ENCODE measurements around the gene YARS2. TPM values are rescaled to one million over a fixed set of nuclear protein-coding genes. Genes with fewer than 3 reads are reported as not detected.

Gene YARS2
- total RNA-seq, 1 experiment from 2014 or later: 28.0 TPM

DNA sequence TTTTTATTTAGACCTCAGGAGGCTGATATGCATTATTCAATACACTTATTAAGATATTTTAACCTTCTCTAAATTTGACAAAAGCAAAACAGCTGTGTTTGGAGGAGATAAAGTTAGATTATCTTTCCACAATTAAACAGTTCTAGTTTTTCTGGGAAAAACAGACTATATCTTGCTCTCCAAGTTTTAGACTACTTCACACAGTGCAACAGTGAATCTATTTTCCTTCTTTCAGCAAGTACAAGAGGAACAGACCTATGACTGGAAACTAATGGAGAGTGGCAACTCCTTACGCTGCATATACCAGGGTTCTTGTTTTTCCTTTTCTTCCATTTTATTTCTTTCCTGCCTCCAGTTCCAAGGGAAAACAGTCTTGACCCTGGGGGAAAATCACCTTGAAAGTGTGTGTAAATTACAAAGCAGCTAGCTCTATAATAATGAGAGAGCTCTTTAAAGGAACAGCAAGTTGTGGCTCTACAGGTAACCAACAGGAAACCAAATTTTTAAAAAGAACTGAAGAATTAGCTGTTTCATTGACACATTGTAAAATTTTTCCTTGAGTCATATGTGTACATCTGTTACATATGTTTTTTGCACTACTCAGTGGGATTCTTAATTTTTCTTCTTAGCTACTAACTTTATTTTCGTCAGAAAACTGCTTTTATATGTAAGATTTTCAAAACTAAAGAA, 49.2 kb downstream of the YARS2 start:
- intact Hi-C loops (cut with micrococcal nuclease; ENCODE audit: unreplicated experiment): no loop called here
- Histone ChIP-seq H3K9me3 (ENCODE audit: control insufficient read depth, insufficient read depth, low read depth, low read length) (no peaks in the 10 kb centered on the region), H3K4me3 (ENCODE audit: low read depth in 2 of 2, low read length in 2 of 2) (no peak overlapping the region), H3K4me1 (ENCODE audit: control insufficient read depth, insufficient read depth, low read length) (no peaks in the 10 kb centered on the region), H3K27ac (ENCODE audit: low read length) (no peak overlapping the region), H3K36me3 (ENCODE audit: control insufficient read depth, insufficient read depth, low read length) (peaks cover 14% of the 10 kb centered on the region; the same call in 1 of the 2 replicates), H3K27me3 (ENCODE audit: control insufficient read depth, insufficient read depth, low read length) (no peaks in the 10 kb centered on the region)
- no peak for TF ChIP-seq POLR2AphosphoS5 (IDR thresholded peaks at IDR 0.05; ENCODE audit: low read depth, low read length)
- TF ChIP-seq, protein P1, sequence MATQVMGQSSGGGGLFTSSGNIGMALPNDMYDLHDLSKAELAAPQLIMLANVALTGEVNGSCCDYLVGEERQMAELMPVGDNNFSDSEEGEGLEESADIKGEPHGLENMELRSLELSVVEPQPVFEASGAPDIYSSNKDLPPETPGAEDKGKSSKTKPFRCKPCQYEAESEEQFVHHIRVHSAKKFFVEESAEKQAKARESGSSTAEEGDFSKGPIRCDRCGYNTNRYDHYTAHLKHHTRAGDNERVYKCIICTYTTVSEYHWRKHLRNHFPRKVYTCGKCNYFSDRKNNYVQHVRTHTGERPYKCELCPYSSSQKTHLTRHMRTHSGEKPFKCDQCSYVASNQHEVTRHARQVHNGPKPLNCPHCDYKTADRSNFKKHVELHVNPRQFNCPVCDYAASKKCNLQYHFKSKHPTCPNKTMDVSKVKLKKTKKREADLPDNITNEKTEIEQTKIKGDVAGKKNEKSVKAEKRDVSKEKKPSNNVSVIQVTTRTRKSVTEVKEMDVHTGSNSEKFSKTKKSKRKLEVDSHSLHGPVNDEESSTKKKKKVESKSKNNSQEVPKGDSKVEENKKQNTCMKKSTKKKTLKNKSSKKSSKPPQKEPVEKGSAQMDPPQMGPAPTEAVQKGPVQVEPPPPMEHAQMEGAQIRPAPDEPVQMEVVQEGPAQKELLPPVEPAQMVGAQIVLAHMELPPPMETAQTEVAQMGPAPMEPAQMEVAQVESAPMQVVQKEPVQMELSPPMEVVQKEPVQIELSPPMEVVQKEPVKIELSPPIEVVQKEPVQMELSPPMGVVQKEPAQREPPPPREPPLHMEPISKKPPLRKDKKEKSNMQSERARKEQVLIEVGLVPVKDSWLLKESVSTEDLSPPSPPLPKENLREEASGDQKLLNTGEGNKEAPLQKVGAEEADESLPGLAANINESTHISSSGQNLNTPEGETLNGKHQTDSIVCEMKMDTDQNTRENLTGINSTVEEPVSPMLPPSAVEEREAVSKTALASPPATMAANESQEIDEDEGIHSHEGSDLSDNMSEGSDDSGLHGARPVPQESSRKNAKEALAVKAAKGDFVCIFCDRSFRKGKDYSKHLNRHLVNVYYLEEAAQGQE (IDR thresholded peaks at IDR 0.05; ENCODE audit: insufficient read depth in 1 of 2, low read depth in 2 of 2, low read length in 1 of 2): no peak
- TF ChIP-seq, protein P2, sequence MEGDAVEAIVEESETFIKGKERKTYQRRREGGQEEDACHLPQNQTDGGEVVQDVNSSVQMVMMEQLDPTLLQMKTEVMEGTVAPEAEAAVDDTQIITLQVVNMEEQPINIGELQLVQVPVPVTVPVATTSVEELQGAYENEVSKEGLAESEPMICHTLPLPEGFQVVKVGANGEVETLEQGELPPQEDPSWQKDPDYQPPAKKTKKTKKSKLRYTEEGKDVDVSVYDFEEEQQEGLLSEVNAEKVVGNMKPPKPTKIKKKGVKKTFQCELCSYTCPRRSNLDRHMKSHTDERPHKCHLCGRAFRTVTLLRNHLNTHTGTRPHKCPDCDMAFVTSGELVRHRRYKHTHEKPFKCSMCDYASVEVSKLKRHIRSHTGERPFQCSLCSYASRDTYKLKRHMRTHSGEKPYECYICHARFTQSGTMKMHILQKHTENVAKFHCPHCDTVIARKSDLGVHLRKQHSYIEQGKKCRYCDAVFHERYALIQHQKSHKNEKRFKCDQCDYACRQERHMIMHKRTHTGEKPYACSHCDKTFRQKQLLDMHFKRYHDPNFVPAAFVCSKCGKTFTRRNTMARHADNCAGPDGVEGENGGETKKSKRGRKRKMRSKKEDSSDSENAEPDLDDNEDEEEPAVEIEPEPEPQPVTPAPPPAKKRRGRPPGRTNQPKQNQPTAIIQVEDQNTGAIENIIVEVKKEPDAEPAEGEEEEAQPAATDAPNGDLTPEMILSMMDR (IDR thresholded peaks at IDR 0.05): no peak
- TF ChIP-seq SIN3A (IDR thresholded peaks at IDR 0.05; ENCODE audit: borderline replicate concordance, insufficient read depth, low read depth, low read length): no peak
- no peak for TF ChIP-seq TCF7L2 (IDR thresholded peaks at IDR 0.05; ENCODE audit: low read depth, low read length)
- in situ Hi-C loops (cut with HindIII; ENCODE audit: low pct_unique_long_range_greater_than_20kb, low sequenced_read_pairs): no loop called here
- DNase-seq (ENCODE audit: low read depth, low spot score): no peak
- ATAC-seq: no peak
- ChIA-PET POLR2A (no interaction called here), CTCF (interaction anchor here (0.5 kb wide), 1 partner anchor 258 kb away, joined by 3 read pairs; no protein-coding TSS in a partner anchor)
- BruUV-seq (replicated peaks): no TSS peak

DNA sequence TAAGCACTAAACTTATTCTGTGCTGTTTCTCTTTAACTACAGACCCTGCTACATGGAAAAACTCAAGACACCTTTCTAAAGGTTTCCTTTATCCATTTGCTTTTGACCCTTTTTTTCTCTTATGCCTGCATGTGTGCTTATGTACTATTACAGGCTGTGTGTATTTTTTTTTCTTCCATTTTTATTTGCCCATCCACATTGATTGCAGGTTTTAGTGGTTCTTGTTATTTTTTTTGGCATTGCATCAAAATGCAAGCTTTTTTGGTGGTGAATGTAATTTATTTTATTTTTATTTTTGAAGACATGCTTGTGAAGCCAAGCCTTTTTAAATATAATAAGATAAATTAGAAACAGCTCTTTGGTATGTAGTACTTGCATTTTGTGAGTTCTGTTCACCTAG, 49.9 kb downstream of the YARS2 start:
- intact Hi-C loops (cut with micrococcal nuclease; ENCODE audit: unreplicated experiment): no loop called here
- TF ChIP-seq, protein P2 (IDR thresholded peaks at IDR 0.05): no peak
- TF ChIP-seq, protein P1 (IDR thresholded peaks at IDR 0.05; ENCODE audit: insufficient read depth in 1 of 2, low read depth in 2 of 2, low read length in 1 of 2): no peak
- no peak for TF ChIP-seq POLR2AphosphoS5 (IDR thresholded peaks at IDR 0.05; ENCODE audit: low read depth, low read length)
- TF ChIP-seq TCF7L2 (IDR thresholded peaks at IDR 0.05; ENCODE audit: low read depth, low read length): no peak
- no peak for TF ChIP-seq SIN3A (IDR thresholded peaks at IDR 0.05; ENCODE audit: borderline replicate concordance, insufficient read depth, low read depth, low read length)
- POLR2A ChIA-PET: no interaction called here

More for the DNA sequence above, 49.9 kb downstream of the YARS2 start:
- ATAC-seq (no peak), DNase-seq (ENCODE audit: low read depth, low spot score) (no peak)
- BruUV-seq (replicated peaks): no TSS peak
- CTCF ChIA-PET: no interaction called here
- Histone ChIP-seq H3K9me3 (ENCODE audit: control insufficient read depth, insufficient read depth, low read depth, low read length) (no peaks in the 10 kb centered on the region), H3K4me3 (ENCODE audit: low read depth in 2 of 2, low read length in 2 of 2) (no peak overlapping the region), H3K27me3 (ENCODE audit: control insufficient read depth, insufficient read depth, low read length) (no peaks in the 10 kb centered on the region), H3K27ac (ENCODE audit: low read length) (no peak overlapping the region), H3K36me3 (ENCODE audit: control insufficient read depth, insufficient read depth, low read length) (peaks cover 15% of the 10 kb centered on the region; the same call in 1 of the 2 replicates), H3K4me1 (ENCODE audit: control insufficient read depth, insufficient read depth, low read length) (no peaks in the 10 kb centered on the region)
- in situ Hi-C loops (cut with HindIII; ENCODE audit: low pct_unique_long_range_greater_than_20kb, low sequenced_read_pairs): no loop called here
